Gastrocnemius medialis (tissue), 4 donors: Measurements from ENCODE around the gene CTSD.

Experiments used
- CTCF ChIP-seq, 5 experiments: fragments of 450-650 bp in 3 of 5; fragments of 200-600 bp in 2 of 5; sonication (generic) in 2 of 5; IDR thresholded peaks in 4 of 5; conservative IDR thresholded peaks in 1 of 5; 1 replicate in 4 of 5; 2 replicates in 1 of 5; pipeline ENCODE4 v1.5.1; 2016 to 2019; ENCODE audit warnings: antibody characterized with exemption in 5 of 5, mild to moderate bottlenecking in 3 of 5, moderate library complexity in 3 of 5
- POLR2A ChIP-seq, 2 donors: fragments of 450-650 bp; IDR thresholded peaks; one replicate each; pipeline ENCODE4 v1.6.1; 2017; ENCODE audit warnings: antibody characterized with exemption in 2 of 2, mild to moderate bottlenecking in 2 of 2, moderate library complexity in 2 of 2

DNA sequence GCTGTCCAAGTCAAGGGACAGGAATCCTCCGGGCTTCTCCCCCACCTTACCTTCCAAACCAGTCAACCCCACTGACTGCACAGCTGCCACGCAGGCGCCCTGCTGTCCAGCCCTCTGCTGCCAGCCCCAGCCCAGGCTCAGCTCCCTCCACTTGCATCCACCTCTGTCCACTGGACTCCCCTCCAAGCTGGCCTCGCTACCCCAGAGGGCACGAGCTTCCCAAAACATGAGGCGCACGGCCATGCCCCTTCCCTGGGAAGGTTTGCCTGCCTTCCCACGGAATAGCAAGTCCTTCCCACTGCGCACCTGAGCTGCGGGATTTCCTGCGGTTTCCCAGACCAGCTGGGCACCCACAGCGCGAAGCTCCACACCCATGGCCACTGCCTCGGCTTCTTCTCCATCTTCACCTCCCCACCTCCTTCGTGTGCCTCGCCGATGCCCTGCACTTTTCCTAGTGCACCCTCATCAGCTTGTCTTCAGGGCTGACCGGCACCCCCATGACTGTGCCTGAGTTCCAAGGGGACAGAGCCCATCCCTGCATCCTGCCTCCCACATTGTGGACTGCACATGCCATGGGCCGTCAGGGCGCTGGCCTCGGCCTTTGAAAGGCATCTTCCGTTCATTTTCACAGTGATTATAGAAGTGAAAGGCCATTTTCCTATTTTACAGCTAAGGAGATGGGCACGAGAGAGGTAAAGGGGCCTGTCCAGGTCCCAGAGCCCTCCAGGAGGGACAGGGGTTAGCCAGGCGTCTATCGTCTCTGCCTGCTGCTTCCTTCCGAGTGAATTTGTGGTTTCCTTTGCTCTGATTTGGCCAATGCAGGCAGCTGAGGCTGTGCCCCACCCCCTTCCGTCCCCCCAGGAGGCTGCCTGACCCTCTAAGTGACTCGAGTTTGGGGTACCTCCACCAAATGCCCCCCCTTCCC lies 29.7 kb downstream of the CTSD start:
- no peak for TF ChIP-seq CTCF (IDR thresholded peaks at IDR 0.05 in 4 of 5, conservative IDR thresholded peaks at IDR 0.05 in 1 of 5)
- no peak for TF ChIP-seq POLR2A (IDR thresholded peaks at IDR 0.05)
